HepG2 (cell line): ENCODE data around the gene SLFN13. TPM values are rescaled to one million over a fixed set of nuclear protein-coding genes. Genes with fewer than 3 reads are reported as not detected.

Experiments used
- ATAC-seq: fragments of 200-7000 bp; cut with Tn5 transposase; 3 replicates; pipeline ENCODE4 v1.9.1; 2020; ENCODE audit warnings: mild to moderate bottlenecking, moderate library complexity
- BruUV-seq: library from RNA; stranded (reverse); fragments of 400-500 nt; replicated peaks from 2 replicates; lab custom pipeline; 2021; lab: Mats Ljungman, UMichigan
- CTCF ChIA-PET: fragments of 300-600 bp; formaldehyde crosslinking; extraction: SDS; loops from one replicate; lab custom pipeline; 2021; ENCODE audit warnings: low total read pairs, inconsistent platforms, low intra/inter-chr PET ratio; lab: Yijun Ruan, JAX
- POLR2A ChIA-PET: fragments of 350-600 bp; sonication (Branson Sonifier 250); formaldehyde crosslinking; loops from one replicate; lab custom pipeline; 2020; ENCODE audit warnings: antibody characterized with exemption, inconsistent platforms; lab: Yijun Ruan, JAX
- DNase-seq: peaks from one replicate; pipeline ENCODE4 v3.0.0-alpha.2; 2015; ENCODE audit warnings: low spot score
- FAIRE-seq: peaks from 3 replicates; lab custom pipeline; 2011; peaks lifted over from hg19 to GRCh38; lab: Jason Lieb, UNC
- H2AFZ ChIP-seq: one replicate; pipeline ENCODE4 v1.6.1; 2011; ENCODE audit warnings: low read length, inconsistent platforms
- H3K27ac ChIP-seq: fragments of 300-600 bp; 3 replicates; pipeline ENCODE4 v1.8.0; 2011; ENCODE audit warnings: mixed run types, mild to moderate bottlenecking, mixed read lengths, low read length, inconsistent platforms; ENCODE audit not compliant: insufficient read depth; ENCODE audit errors: extremely low read length
- H3K27me3 ChIP-seq, 2 experiments: fragments of 200-600 bp in 1 of 2; 2 replicates in 1 of 2; 3 replicates in 1 of 2; pipeline versions ENCODE4 v1.6.0 to v1.8.0; 2011; ENCODE audit warnings: low read length in 2 of 2, mild to moderate bottlenecking in 2 of 2, moderate library complexity in 2 of 2, inconsistent platforms in 1 of 2; ENCODE audit not compliant: insufficient read depth in 2 of 2, control insufficient read depth in 1 of 2
- H3K36me3 ChIP-seq, 2 experiments: fragments of 200-600 bp in 1 of 2; replicated peaks in 1 of 2; 2 replicates in 1 of 2; 3 replicates in 1 of 2; pipeline versions ENCODE4 v1.5.1 to v1.8.0; 2011; ENCODE audit warnings: low read length in 2 of 2, inconsistent platforms in 1 of 2; ENCODE audit not compliant: insufficient read depth in 2 of 2, control insufficient read depth in 1 of 2
- H3K4me1 ChIP-seq: 2 replicates; pipeline ENCODE4 v1.5.1; 2012; ENCODE audit warnings: low read length, inconsistent platforms; ENCODE audit not compliant: insufficient read depth
- H3K4me2 ChIP-seq: 2 replicates; pipeline ENCODE4 v1.6.0; 2011; ENCODE audit warnings: low read depth, low read length, inconsistent platforms
- H3K4me3 ChIP-seq, 3 experiments: fragments of 200-600 bp in 1 of 3; sonication (generic), shearing (Covaris generic) in 1 of 3; replicated peaks in 1 of 3; 2 replicates each; pipeline ENCODE4 v1.5.1; 2011 to 2016; ENCODE audit warnings: low read length in 3 of 3, inconsistent platforms in 2 of 3, low read depth in 2 of 3, mild to moderate bottlenecking in 2 of 3, control low read depth in 1 of 3, mixed read lengths in 1 of 3; ENCODE audit not compliant: insufficient read depth in 1 of 3
- H3K79me2 ChIP-seq: one replicate; pipeline ENCODE4 v1.6.1; 2011; ENCODE audit warnings: low read length, inconsistent platforms; ENCODE audit not compliant: insufficient read depth
- H3K9ac ChIP-seq: 2 replicates; pipeline ENCODE4 v1.6.0; 2011; ENCODE audit warnings: mild to moderate bottlenecking, low read depth, low read length, inconsistent platforms; ENCODE audit not compliant: insufficient read depth
- H3K9me3 ChIP-seq: 2 replicates; pipeline ENCODE4 v1.5.1; 2012; ENCODE audit warnings: mild to moderate bottlenecking, low read length
- H4K20me1 ChIP-seq: 2 replicates; pipeline ENCODE4 v1.6.0; 2011; ENCODE audit warnings: inconsistent platforms, mild to moderate bottlenecking, low read length, moderate library complexity; ENCODE audit not compliant: insufficient read depth
- CREB1 ChIP-seq, 2 experiments: fragments of 450-650 bp in 1 of 2; IDR thresholded peaks; 2 replicates each; pipeline ENCODE4 v1.6.1; 2016 to 2017; ENCODE audit warnings: control low read depth in 1 of 2, mild to moderate bottlenecking in 1 of 2, missing compliant biosample characterization in 1 of 2, missing genetic modification characterization in 1 of 2
- DMAP1 ChIP-seq: IDR thresholded peaks from 2 replicates; pipeline ENCODE4 v1.6.1; 2016
- DNMT1 ChIP-seq: sonication (generic); formaldehyde crosslinking; IDR thresholded peaks from 2 replicates; pipeline ENCODE4 v1.5.1; 2020; ENCODE audit warnings: mild to moderate bottlenecking, missing genetic modification reagents
- HDAC1 ChIP-seq: sonication (generic); formaldehyde crosslinking; IDR thresholded peaks from 2 replicates; pipeline ENCODE4 v1.5.1; 2020; ENCODE audit warnings: mild to moderate bottlenecking, missing genetic modification reagents
- HMG20A ChIP-seq: IDR thresholded peaks from 2 replicates; pipeline ENCODE4 v1.6.1; 2016; ENCODE audit warnings: borderline replicate concordance
- KLF15 ChIP-seq: sonication (generic); formaldehyde crosslinking; IDR thresholded peaks from 2 replicates; pipeline ENCODE4 v1.8.1; 2023; ENCODE audit warnings: borderline replicate concordance, mild to moderate bottlenecking, inconsistent platforms, missing genetic modification reagents, mixed read lengths
- NR1H2 ChIP-seq: sonication (generic); formaldehyde crosslinking; IDR thresholded peaks from 2 replicates; pipeline ENCODE4 v1.8.1; 2022; ENCODE audit warnings: low read depth, missing genetic modification reagents, borderline replicate concordance
- SP4 ChIP-seq: sonication (generic); formaldehyde crosslinking; IDR thresholded peaks from 2 replicates; pipeline ENCODE4 v1.8.1; 2023; ENCODE audit warnings: mild to moderate bottlenecking, missing genetic modification reagents
- ZNF12 ChIP-seq: sonication (generic); formaldehyde crosslinking; IDR thresholded peaks from 2 replicates; pipeline ENCODE4 v1.5.0; 2020; ENCODE audit warnings: missing genetic modification reagents
- ZNF335 ChIP-seq: sonication (generic); formaldehyde crosslinking; IDR thresholded peaks from 2 replicates; pipeline ENCODE4 v1.4.0; 2020; ENCODE audit warnings: missing genetic modification reagents
- ZSCAN29 ChIP-seq: sonication (generic); formaldehyde crosslinking; conservative IDR thresholded peaks from 2 replicates; pipeline ENCODE4 v1.4.0; 2020; ENCODE audit warnings: mild to moderate bottlenecking, missing genetic modification reagents
- whole genome bisulfite sequencing: methylation state at CpG from one replicate; pipeline ENCODE4 v1.1.6; 2017; ENCODE audit warnings: low lambda C conversion rate; 5-methylcytosine and 5-hydroxymethylcytosine counted together
- in situ Hi-C: cut with HindIII; loops from 2 replicates; pipeline ENCODE4 v1.10.0; 2017; ENCODE audit warnings: low pct_unique_long_range_greater_than_20kb; ENCODE audit not compliant: extremely low pct_ligation_motif_present
- intact Hi-C: fragments of 100-400 bp; cut with micrococcal nuclease; formaldehyde crosslinking; loops from one replicate; pipeline ENCODE4 v1.10.0; 2022; ENCODE audit not compliant: unreplicated experiment
- polyA plus RNA-seq, 8 experiments: library from polyadenylated mRNA; depleted of rRNA in 3 of 8; stranded (reverse) in 7 of 8; unstranded in 1 of 8; fragments of >200 nt; fragmentation: Illumina TruSeq in 4 of 8; extraction: Trizol in 4 of 8; gene quantifications; 2 replicates each; pipeline versions ENCODE4 v1.2.1 to v1.2.3, GENCODE V29; 2011 to 2016; ENCODE audit warnings: low read depth in 4 of 8, missing spikeins in 1 of 8, mixed read lengths in 1 of 8; ENCODE audit not compliant: insufficient read depth in 1 of 8
- total RNA-seq, 5 experiments: library from RNA; depleted of rRNA; stranded (reverse); fragments of >200 nt; fragmentation: Illumina TruSeq; extraction: Trizol; gene quantifications; 2 replicates each; pipeline ENCODE4 v1.2.3, GENCODE V29; 2016; ENCODE audit warnings: low read depth in 1 of 5
- TF ChIP-seq, protein P1 (sequence below): sonication (generic); formaldehyde crosslinking; IDR thresholded peaks from 2 replicates; pipeline ENCODE4 v1.4.0; 2020; ENCODE audit warnings: mild to moderate bottlenecking, low read depth, missing genetic modification reagents
- TF ChIP-seq, protein P2 (sequence below): sonication (generic); formaldehyde crosslinking; IDR thresholded peaks from 2 replicates; pipeline ENCODE4 v1.9.0; 2022; ENCODE audit warnings: missing genetic modification reagents, mild to moderate bottlenecking, borderline replicate concordance

The SLFN13 gene
- total and polyA plus RNA-seq, 2 of the 13 experiments (the other 11 are each of a cell fraction or from before 2014, with no cell fraction given), result 0.18 TPM; not detected in 1

GRCh38 chr17:35460354-35460851 is 11.8 kb upstream of the SLFN13 start:
- DNase-seq (no peak), FAIRE-seq (no peak), ATAC-seq (no peak)
- H4K20me1 ChIP-seq, result no peaks in the 10 kb centered on the region
- H3K27me3 ChIP-seq, result no peaks in the 10 kb centered on the region
- no peak overlapping the region for H2AFZ ChIP-seq
- TF ChIP-seq, protein P1, sequence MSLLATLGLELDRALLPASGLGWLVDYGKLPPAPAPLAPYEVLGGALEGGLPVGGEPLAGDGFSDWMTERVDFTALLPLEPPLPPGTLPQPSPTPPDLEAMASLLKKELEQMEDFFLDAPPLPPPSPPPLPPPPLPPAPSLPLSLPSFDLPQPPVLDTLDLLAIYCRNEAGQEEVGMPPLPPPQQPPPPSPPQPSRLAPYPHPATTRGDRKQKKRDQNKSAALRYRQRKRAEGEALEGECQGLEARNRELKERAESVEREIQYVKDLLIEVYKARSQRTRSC (CRISPR knock-in tag), result no peak
- no peak for TF ChIP-seq DNMT1 (CRISPR knock-in tag)
- TF ChIP-seq NR1H2 (CRISPR knock-in tag), result no peak
- TF ChIP-seq CREB1 (IDR thresholded peaks at IDR 0.05), result no peak
- TF ChIP-seq CREB1 (CRISPR knock-in tag; IDR thresholded peaks at IDR 0.05), result no peak
- no peak for TF ChIP-seq DMAP1 (CRISPR knock-in tag)
- TF ChIP-seq, protein P2, sequence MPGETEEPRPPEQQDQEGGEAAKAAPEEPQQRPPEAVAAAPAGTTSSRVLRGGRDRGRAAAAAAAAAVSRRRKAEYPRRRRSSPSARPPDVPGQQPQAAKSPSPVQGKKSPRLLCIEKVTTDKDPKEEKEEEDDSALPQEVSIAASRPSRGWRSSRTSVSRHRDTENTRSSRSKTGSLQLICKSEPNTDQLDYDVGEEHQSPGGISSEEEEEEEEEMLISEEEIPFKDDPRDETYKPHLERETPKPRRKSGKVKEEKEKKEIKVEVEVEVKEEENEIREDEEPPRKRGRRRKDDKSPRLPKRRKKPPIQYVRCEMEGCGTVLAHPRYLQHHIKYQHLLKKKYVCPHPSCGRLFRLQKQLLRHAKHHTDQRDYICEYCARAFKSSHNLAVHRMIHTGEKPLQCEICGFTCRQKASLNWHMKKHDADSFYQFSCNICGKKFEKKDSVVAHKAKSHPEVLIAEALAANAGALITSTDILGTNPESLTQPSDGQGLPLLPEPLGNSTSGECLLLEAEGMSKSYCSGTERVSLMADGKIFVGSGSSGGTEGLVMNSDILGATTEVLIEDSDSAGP (CRISPR knock-in tag), result no peak
- no peak for TF ChIP-seq HMG20A (CRISPR knock-in tag)
- no peak for TF ChIP-seq SP4 (CRISPR knock-in tag)
- no peak for TF ChIP-seq KLF15 (CRISPR knock-in tag)
- TF ChIP-seq ZSCAN29 (CRISPR knock-in tag), result no peak
- TF ChIP-seq HDAC1 (CRISPR knock-in tag), result no peak
- no peak for TF ChIP-seq ZNF335
- TF ChIP-seq ZNF12 (CRISPR knock-in tag), result no peak
- no peak overlapping the region for H3K27ac ChIP-seq
- in situ Hi-C loops, result no loop called here
- H3K36me3 ChIP-seq, result no peaks in the 10 kb centered on the region
- intact Hi-C loops, result no loop called here
- POLR2A ChIA-PET, result no interaction called here
- H3K9me3 ChIP-seq, result no peaks in the 10 kb centered on the region
- CTCF ChIA-PET, result no interaction called here
- H3K9ac ChIP-seq, result no peak overlapping the region
- WGBS, result 65% methylated on average over 40 of the region's 44 CpGs
- no TSS peak for BruUV-seq
- H3K4me2 ChIP-seq, result no peak overlapping the region
- no peaks in the 10 kb centered on the region for H3K4me1 ChIP-seq
- H3K79me2 ChIP-seq, result no peaks in the 10 kb centered on the region
- no peak overlapping the region for H3K4me3 ChIP-seq
